Activated T-helper 1 cell treated with anti-CD3 and anti-CD28 coated beads, Interleukin-12 subunit alpha, Interleukin-12 subunit beta, Interleukin-2, Interleukin-4 antibody, amounts not matched to agents 30 ng/mL and 10 ng/mL and 1 ng/mL, durations not matched to agents 14 hours and 24 hours and 36 hours (primary cell): ENCODE results near the gene GOLGA8T. TPM values are rescaled to one million over a fixed set of nuclear protein-coding genes. Genes with fewer than 3 reads are reported as not detected.

Experiments
- total RNA-seq: library from RNA; stranded (reverse); gene quantifications from 2 replicates; pipeline ENCODE4 v1.2.3, GENCODE V29; 2022

Gene GOLGA8T
- total RNA-seq, 1 donor from 2014 or later = not detected

Other genes with a start within 250 kb of the GOLGA8T start
- 0.23 TPM in 1 of 2 replicates, not detected in the other for gene GOLGA8J, start 52.1 kb upstream of the GOLGA8T start, total RNA-seq